GM23338 (cell line): Measurements from ENCODE around the gene ACO1.

Source experiments
- EZH2 ChIP-seq: fragments of 200-600 bp; sonication (generic); IDR thresholded peaks from one replicate; pipeline ENCODE4 v1.8.0; 2017; ENCODE audit warnings: antibody characterized with exemption, mild to moderate bottlenecking, low read depth; ENCODE audit not compliant: unreplicated experiment
- EZH2phosphoT487 ChIP-seq: fragments of 200-600 bp; sonication (generic); IDR thresholded peaks from one replicate; pipeline ENCODE4 v1.8.1; 2018; ENCODE audit warnings: antibody characterized with exemption; ENCODE audit not compliant: unreplicated experiment
- STAT1 ChIP-seq: IDR thresholded peaks from one replicate; pipeline ENCODE4 v1.6.1; 2016; ENCODE audit warnings: antibody characterized with exemption; ENCODE audit not compliant: unreplicated experiment

DNA sequence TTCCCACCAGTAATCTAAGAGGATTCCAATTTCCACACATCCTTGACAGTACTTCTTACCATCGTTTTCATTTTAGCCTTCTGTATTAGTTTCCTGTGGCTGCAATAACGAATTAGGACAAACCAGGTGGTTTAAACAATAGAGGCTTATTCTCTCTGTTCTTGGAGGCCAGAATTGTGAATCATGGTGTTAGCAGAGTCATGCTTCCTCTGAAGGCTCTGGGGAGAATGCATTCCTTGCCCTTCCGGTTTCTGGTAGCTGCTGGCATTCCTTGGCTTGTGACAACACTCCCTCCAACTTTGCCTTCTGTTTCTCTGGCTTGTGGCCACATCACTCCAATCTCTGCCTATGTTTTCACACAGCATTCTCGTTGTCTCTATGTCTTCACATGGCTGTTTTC is 118.0 kb downstream of the ACO1 start:
- TF ChIP-seq EZH2 (no peak), EZH2phosphoT487 (no peak), STAT1 (no peak)
